ENCODE measurements around the gene ICAM3.

Gene ICAM3

DNA sequence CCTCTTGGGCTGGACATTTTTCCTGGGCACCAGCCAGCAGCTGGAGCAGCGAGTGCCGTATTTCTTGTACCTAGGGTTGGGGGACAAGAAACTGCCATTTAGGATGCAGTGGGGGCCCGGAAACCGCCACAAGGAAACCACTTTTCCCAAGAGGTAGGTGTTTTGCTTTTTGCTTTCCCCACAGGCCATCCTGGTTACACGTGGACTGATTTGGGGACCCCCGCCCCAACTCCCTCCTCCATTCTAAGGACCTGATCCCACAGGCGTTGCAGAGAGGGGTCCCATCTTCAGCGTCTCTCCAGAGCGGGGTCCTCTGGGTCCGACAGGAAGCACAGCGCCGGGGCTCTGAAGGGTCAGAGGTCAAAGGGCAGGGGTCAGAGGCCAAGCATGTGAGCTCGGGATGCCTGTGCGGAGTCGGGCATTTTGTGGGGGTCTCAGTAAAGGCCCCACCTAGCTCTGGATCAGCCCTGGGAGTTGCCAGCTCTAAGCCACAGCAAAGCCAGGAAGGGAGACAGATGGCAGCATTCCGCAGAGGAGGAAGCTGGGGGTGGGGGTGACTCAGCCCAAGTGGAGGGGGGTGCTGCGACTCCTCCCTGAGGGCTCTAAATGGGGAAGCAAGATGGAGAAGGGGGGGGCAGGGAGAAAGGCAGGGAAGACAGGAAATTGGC, 34.2 kb downstream of the ICAM3 start:
- no peak overlapping the region for H3K4me3 Mint-ChIP-seq
- no peak overlapping the region for H3K27ac Mint-ChIP-seq
- no peaks in the 10 kb centered on the region for H3K4me1 Mint-ChIP-seq
- no peaks in the 10 kb centered on the region for H3K9me3 Mint-ChIP-seq
- peaks cover 19% of the 10 kb centered on the region for H3K27me3 Mint-ChIP-seq (ENCODE audit: low read depth)
- H3K36me3 Mint-ChIP-seq (ENCODE audit: low read depth), result peaks cover 6% of the 10 kb centered on the region
- TF ChIP-seq, protein P1, sequence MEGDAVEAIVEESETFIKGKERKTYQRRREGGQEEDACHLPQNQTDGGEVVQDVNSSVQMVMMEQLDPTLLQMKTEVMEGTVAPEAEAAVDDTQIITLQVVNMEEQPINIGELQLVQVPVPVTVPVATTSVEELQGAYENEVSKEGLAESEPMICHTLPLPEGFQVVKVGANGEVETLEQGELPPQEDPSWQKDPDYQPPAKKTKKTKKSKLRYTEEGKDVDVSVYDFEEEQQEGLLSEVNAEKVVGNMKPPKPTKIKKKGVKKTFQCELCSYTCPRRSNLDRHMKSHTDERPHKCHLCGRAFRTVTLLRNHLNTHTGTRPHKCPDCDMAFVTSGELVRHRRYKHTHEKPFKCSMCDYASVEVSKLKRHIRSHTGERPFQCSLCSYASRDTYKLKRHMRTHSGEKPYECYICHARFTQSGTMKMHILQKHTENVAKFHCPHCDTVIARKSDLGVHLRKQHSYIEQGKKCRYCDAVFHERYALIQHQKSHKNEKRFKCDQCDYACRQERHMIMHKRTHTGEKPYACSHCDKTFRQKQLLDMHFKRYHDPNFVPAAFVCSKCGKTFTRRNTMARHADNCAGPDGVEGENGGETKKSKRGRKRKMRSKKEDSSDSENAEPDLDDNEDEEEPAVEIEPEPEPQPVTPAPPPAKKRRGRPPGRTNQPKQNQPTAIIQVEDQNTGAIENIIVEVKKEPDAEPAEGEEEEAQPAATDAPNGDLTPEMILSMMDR (IDR thresholded peaks at IDR 0.05; ENCODE audit: unreplicated experiment in 3 of 3), result no peak

DNA sequence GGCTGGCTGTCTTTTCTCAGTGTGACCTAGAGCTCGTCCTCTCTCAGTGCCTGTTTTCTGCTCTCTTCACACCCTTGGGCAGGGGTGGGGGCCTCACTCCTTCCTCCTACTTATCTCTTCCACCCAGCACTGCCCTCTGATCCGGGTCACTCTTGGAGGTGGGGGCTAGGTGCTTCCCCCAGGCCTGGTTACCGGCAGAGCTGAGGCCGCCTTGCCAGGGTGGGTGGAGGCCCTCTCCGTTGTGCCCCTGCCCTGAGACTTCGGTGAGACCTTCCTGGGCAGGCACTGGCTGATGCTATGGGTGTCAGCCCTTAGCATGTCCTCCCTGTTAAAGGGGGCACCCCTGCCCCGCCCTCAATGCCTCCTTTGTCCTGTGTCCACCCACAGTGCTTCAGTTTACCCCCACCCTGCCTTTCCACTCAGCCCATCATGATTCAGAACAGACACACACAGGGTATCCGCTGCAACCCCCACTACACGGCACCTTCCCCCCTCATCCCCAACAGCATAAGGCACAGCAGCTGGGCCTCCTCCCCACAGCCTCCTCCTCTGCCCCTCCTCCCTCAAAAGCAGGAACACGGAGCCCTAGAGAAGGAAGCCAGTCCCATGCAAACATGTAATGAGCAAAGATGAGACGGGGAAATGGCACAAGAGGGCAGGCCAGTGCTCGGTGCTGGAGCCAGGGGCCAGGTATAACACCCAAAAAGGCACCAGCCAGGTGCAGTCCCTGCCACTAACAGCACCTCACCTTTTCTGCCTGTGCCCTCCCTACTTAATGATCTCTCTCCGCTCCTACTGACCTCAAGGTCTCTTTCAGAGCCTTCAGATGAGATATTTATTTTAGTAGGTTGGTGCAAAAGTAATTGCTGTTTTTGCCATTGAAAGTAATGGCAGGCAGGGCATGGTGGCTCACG, 39.6 kb downstream of the ICAM3 start:
- peaks cover 4% of the 10 kb centered on the region for H3K4me1 Mint-ChIP-seq
- TF ChIP-seq, protein P1 (IDR thresholded peaks at IDR 0.05; ENCODE audit: unreplicated experiment in 3 of 3), result no peak
- H3K27me3 Mint-ChIP-seq (ENCODE audit: low read depth), result peaks cover 64% of the 10 kb centered on the region
- H3K4me3 Mint-ChIP-seq, result peak overlapping the region in 1 of 3 experiments; percentile 7
- peaks cover 3% of the 10 kb centered on the region for H3K36me3 Mint-ChIP-seq (ENCODE audit: low read depth)
- H3K27ac Mint-ChIP-seq, result no peak overlapping the region
- no peaks in the 10 kb centered on the region for H3K9me3 Mint-ChIP-seq

DNA sequence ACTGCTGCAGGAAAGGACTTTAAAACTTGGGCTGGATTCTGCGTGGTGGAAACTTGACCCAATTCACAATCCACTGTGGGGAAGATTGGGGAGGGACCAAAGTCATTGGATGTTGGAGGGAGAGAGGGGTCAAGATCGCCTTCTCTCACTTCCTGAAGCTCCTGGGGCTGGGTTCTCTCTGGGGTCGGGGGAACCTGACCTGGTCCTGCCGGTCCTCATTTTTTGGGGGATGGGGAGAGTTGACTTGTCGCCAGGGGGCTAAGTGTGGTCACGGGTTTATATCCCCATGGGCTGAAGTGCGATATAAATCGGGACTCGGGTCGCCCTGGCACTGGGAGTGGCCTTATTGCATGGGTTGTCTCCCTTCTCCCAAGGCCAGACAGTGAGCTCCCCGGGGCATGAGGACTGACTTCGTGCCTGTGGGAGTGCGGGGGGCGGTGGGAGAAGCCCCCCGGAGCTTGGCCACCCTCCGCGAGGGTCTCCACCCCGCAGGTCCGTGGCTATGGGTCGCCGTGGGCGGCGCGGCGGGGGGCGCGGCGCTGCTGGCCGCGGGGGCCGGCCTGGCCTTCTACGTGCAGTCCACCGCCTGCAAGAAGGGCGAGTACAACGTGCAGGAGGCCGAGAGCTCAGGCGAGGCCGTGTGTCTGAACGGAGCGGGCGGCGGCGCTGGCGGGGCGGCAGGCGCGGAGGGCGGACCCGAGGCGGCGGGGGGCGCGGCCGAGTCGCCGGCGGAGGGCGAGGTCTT, 43.4 kb downstream of the ICAM3 start:
- Mint-ChIP-seq H3K9me3 (peaks cover 3% of the 10 kb centered on the region), H3K27ac (no peak overlapping the region), H3K4me1 (peaks cover 9% of the 10 kb centered on the region), H3K4me3 (peak overlapping the region; percentile 52 to 70 (median 59)), H3K27me3 (ENCODE audit: low read depth) (peaks cover 83% of the 10 kb centered on the region), H3K36me3 (ENCODE audit: low read depth) (no peaks in the 10 kb centered on the region)
- TF ChIP-seq, protein P1 (IDR thresholded peaks at IDR 0.05; ENCODE audit: unreplicated experiment in 3 of 3), result no peak

DNA sequence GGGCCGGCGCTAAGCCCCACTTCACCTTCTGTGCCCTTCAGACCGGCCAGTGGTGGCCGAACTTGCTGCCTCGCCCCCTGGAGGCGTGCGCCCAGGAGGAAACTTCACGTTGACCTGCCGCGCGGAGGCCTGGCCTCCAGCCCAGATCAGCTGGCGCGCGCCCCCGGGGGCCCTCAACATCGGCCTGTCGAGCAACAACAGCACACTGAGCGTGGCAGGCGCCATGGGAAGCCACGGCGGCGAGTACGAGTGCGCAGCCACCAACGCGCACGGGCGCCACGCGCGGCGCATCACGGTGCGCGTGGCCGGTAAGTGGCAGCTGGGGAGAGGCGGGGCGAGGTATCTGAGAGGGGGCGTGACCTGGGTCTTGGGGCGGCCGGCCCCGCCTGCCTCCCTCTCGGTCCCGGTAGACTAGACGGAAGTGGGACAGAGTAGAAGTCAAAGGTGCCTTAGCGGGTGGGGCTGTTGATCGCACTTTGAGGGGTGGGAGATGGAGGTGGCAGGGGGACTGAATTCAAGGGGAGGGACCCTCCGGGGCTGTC, 44.0 kb downstream of the ICAM3 start:
- Mint-ChIP-seq H3K4me3 (peak overlapping the region; percentile 52 to 70 (median 59)), H3K4me1 (peaks cover 13% of the 10 kb centered on the region), H3K27me3 (ENCODE audit: low read depth) (peaks cover 89% of the 10 kb centered on the region), H3K9me3 (peaks cover 3% of the 10 kb centered on the region), H3K27ac (no peak overlapping the region), H3K36me3 (ENCODE audit: low read depth) (no peaks in the 10 kb centered on the region)
- TF ChIP-seq, protein P1 (IDR thresholded peaks at IDR 0.05; ENCODE audit: unreplicated experiment in 3 of 3), result peak in 1 of 3 experiments; percentile 8

DNA sequence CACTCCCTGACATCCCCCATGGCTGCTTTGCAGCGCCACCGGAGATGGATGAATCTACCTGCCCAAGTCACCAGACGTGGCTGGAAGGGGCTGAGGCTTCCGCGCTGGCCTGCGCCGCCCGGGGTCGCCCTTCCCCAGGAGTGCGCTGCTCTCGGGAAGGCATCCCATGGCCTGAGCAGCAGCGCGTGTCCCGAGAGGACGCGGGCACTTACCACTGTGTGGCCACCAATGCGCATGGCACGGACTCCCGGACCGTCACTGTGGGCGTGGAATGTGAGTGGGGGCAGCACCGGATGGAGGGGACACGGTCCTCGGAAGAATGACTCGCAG, 45.1 kb downstream of the ICAM3 start:
- peaks cover 15% of the 10 kb centered on the region for H3K4me1 Mint-ChIP-seq
- H3K4me3 Mint-ChIP-seq, result peak overlapping the region in 1 of 3 experiments; percentile 11
- H3K36me3 Mint-ChIP-seq (ENCODE audit: low read depth), result no peaks in the 10 kb centered on the region
- TF ChIP-seq, protein P1 (IDR thresholded peaks at IDR 0.05; ENCODE audit: unreplicated experiment in 3 of 3), result peak in 1 of 3 experiments; percentile 11
- H3K27ac Mint-ChIP-seq, result no peak overlapping the region
- H3K9me3 Mint-ChIP-seq, result peaks cover 3% of the 10 kb centered on the region
- peaks cover 95% of the 10 kb centered on the region for H3K27me3 Mint-ChIP-seq (ENCODE audit: low read depth)

Measured in nephron (organoid).